Measurements from ENCODE around the gene TCF12. TPM values are rescaled to one million over a fixed set of nuclear protein-coding genes. Genes with fewer than 3 reads are reported as not detected.

The TCF12 gene
- total RNA-seq, 3 donors from 2014 or later, result 164 to 198 (median 174) TPM

GRCh38 chr15:56894601-56895000, 23.8 kb upstream of the TCF12 start:
- no peak for TF ChIP-seq CTCF (IDR thresholded peaks at IDR 0.05)
- no peak for TF ChIP-seq POLR2AphosphoS5 (IDR thresholded peaks at IDR 0.05)
- no peak for TF ChIP-seq POLR2A (IDR thresholded peaks at IDR 0.05)
- no peaks in the 10 kb centered on the region for H3K27me3 ChIP-seq
- no peak overlapping the region for H3K4me3 ChIP-seq
- no peaks in the 10 kb centered on the region for H3K36me3 ChIP-seq
- no peaks in the 10 kb centered on the region for H3K4me1 ChIP-seq
- no peak overlapping the region for H3K27ac ChIP-seq
- intact Hi-C loops (cut with DNase I; ENCODE audit: low total_unique reads), result no loop called here
- no peak for DNase-seq (ENCODE audit: low spot score in 2 of 2)
- H3K9me3 ChIP-seq, result no peaks in the 10 kb centered on the region

GRCh38 chr15:56901931-56902330, 16.5 kb upstream of the TCF12 start:
- H3K4me1 ChIP-seq, result no peaks in the 10 kb centered on the region
- no peak overlapping the region for H3K27ac ChIP-seq
- no peak overlapping the region for H3K4me3 ChIP-seq
- H3K36me3 ChIP-seq, result no peaks in the 10 kb centered on the region
- no peak for DNase-seq (ENCODE audit: low spot score in 2 of 2)
- TF ChIP-seq POLR2A (IDR thresholded peaks at IDR 0.05), result no peak
- no peak for TF ChIP-seq CTCF (IDR thresholded peaks at IDR 0.05)
- TF ChIP-seq POLR2AphosphoS5 (IDR thresholded peaks at IDR 0.05), result no peak
- intact Hi-C loops (cut with DNase I; ENCODE audit: low total_unique reads), result no loop called here
- no peaks in the 10 kb centered on the region for H3K9me3 ChIP-seq
- no peaks in the 10 kb centered on the region for H3K27me3 ChIP-seq

- H3K36me3 ChIP-seq, result no peaks in the 10 kb centered on the region
- TF ChIP-seq POLR2AphosphoS5 (IDR thresholded peaks at IDR 0.05), result no peak
- TF ChIP-seq CTCF (IDR thresholded peaks at IDR 0.05), result no peak
- TF ChIP-seq POLR2A (IDR thresholded peaks at IDR 0.05), result no peak
- no peak overlapping the region for H3K27ac ChIP-seq
- DNase-seq (ENCODE audit: low spot score in 2 of 2), result no peak
- H3K4me3 ChIP-seq, result no peak overlapping the region
- no peaks in the 10 kb centered on the region for H3K27me3 ChIP-seq
- no peaks in the 10 kb centered on the region for H3K4me1 ChIP-seq
- H3K9me3 ChIP-seq, result no peaks in the 10 kb centered on the region
- intact Hi-C loops (cut with DNase I; ENCODE audit: low total_unique reads), result no loop called here
These were observed 11.7 kb upstream of the TCF12 start for GRCh38 chr15:56906766-56907165.

- intact Hi-C loops (cut with DNase I; ENCODE audit: low total_unique reads), result no loop called here
- TF ChIP-seq POLR2AphosphoS5 (IDR thresholded peaks at IDR 0.05), result no peak
- TF ChIP-seq POLR2A (IDR thresholded peaks at IDR 0.05), result no peak
- no peak for TF ChIP-seq CTCF (IDR thresholded peaks at IDR 0.05)
- no peak for DNase-seq (ENCODE audit: low spot score in 2 of 2)
- Histone ChIP-seq H3K36me3 (no peaks in the 10 kb centered on the region), H3K27me3 (no peaks in the 10 kb centered on the region), H3K4me3 (no peak overlapping the region), H3K4me1 (no peaks in the 10 kb centered on the region), H3K9me3 (no peaks in the 10 kb centered on the region), H3K27ac (no peak overlapping the region)
These were observed 7.6 kb upstream of the TCF12 start for GRCh38 chr15:56910801-56911200.

GRCh38 chr15:56913241-56913640, 5.2 kb upstream of the TCF12 start:
- TF ChIP-seq POLR2A (IDR thresholded peaks at IDR 0.05), result no peak
- no peak for DNase-seq (ENCODE audit: low spot score in 2 of 2)
- Histone ChIP-seq H3K4me1 (no peaks in the 10 kb centered on the region), H3K27ac (no peak overlapping the region), H3K36me3 (no peaks in the 10 kb centered on the region), H3K27me3 (no peaks in the 10 kb centered on the region), H3K4me3 (no peak overlapping the region), H3K9me3 (no peaks in the 10 kb centered on the region)
- intact Hi-C loops (cut with DNase I; ENCODE audit: low total_unique reads), result no loop called here

- H3K9me3 ChIP-seq, result no peaks in the 10 kb centered on the region
- no peaks in the 10 kb centered on the region for H3K4me1 ChIP-seq
- no peaks in the 10 kb centered on the region for H3K36me3 ChIP-seq
- no peak for TF ChIP-seq CTCF (IDR thresholded peaks at IDR 0.05)
- no peak for TF ChIP-seq POLR2A (IDR thresholded peaks at IDR 0.05)
- no peak for TF ChIP-seq POLR2AphosphoS5 (IDR thresholded peaks at IDR 0.05)
- no peak overlapping the region for H3K4me3 ChIP-seq
- intact Hi-C loops (cut with DNase I; ENCODE audit: low total_unique reads), result no loop called here
- no peaks in the 10 kb centered on the region for H3K27me3 ChIP-seq
- no peak overlapping the region for H3K27ac ChIP-seq
- no peak for DNase-seq (ENCODE audit: low spot score in 2 of 2)
These were observed 4.8 kb upstream of the TCF12 start for GRCh38 chr15:56913670-56914069.
